Loucy (cell line): ENCODE results near the gene NLGN1.

Source experiments
- H2AFZ ChIP-seq: fragments of 200-600 bp; sonication (generic); 2 replicates; pipeline ENCODE4 v1.6.0; 2016; ENCODE audit warnings: antibody characterized with exemption, mild to moderate bottlenecking, low read length, moderate library complexity
- H3F3A ChIP-seq: fragments of 200-600 bp; 2 replicates; pipeline ENCODE4 v1.6.0; 2016; ENCODE audit warnings: antibody characterized with exemption, low read depth, mild to moderate bottlenecking
- H3K27me3 ChIP-seq: fragments of 200-600 bp; sonication (generic); 2 replicates; pipeline ENCODE4 v1.6.1; 2014; ENCODE audit warnings: low read length, mild to moderate bottlenecking; ENCODE audit not compliant: insufficient read depth, poor library complexity, severe bottlenecking
- H3K36me3 ChIP-seq: fragments of 200-600 bp; sonication (generic); 2 replicates; pipeline ENCODE4 v1.6.1; 2016; ENCODE audit warnings: low read length; ENCODE audit not compliant: insufficient read depth
- H3K4me1 ChIP-seq: fragments of 200-600 bp; sonication (generic); 2 replicates; pipeline ENCODE4 v1.5.1; 2014; ENCODE audit warnings: low read length, mild to moderate bottlenecking; ENCODE audit not compliant: insufficient read depth, poor library complexity, severe bottlenecking
- H3K4me2 ChIP-seq: fragments of 200-600 bp; sonication (generic); 2 replicates; pipeline ENCODE4 v1.6.0; 2014; ENCODE audit warnings: antibody characterized with exemption, low read length, low read depth, mild to moderate bottlenecking; ENCODE audit not compliant: poor library complexity, severe bottlenecking
- H3K4me3 ChIP-seq: fragments of 200-600 bp; sonication (generic); 2 replicates; pipeline ENCODE4 v1.5.1; 2014; ENCODE audit warnings: low read length, mild to moderate bottlenecking, mixed read lengths; ENCODE audit not compliant: poor library complexity, severe bottlenecking
- H3K79me2 ChIP-seq: fragments of 200-600 bp; sonication (generic); 2 replicates; pipeline ENCODE4 v1.6.1; 2014; ENCODE audit warnings: low read length; ENCODE audit not compliant: insufficient read depth
- H3K9ac ChIP-seq: fragments of 200-600 bp; sonication (generic); 2 replicates; pipeline ENCODE4 v1.6.0; 2014; ENCODE audit warnings: mild to moderate bottlenecking, low read depth, low read length, moderate library complexity; ENCODE audit not compliant: poor library complexity, severe bottlenecking
- H3K9me2 ChIP-seq: fragments of 200-600 bp; sonication (generic); replicated peaks from 2 replicates; pipeline ENCODE4 v1.6.1; 2016; ENCODE audit warnings: low read depth, low read length, mixed read lengths
- H3K9me3 ChIP-seq: fragments of 200-600 bp; sonication (generic); 2 replicates; pipeline ENCODE4 v1.6.1; 2014; ENCODE audit warnings: mild to moderate bottlenecking, antibody characterized with exemption, low read length, low read depth; ENCODE audit not compliant: insufficient read depth
- H4K20me1 ChIP-seq: fragments of 200-600 bp; sonication (generic); 2 replicates; pipeline ENCODE4 v1.6.0; 2014; ENCODE audit warnings: antibody characterized with exemption, low read length, mild to moderate bottlenecking; ENCODE audit not compliant: insufficient read depth, poor library complexity, severe bottlenecking
- CTCF ChIP-seq: fragments of 200-600 bp; sonication (generic); conservative IDR thresholded peaks from 2 replicates; pipeline ENCODE4 v1.5.1; 2014; ENCODE audit warnings: mild to moderate bottlenecking, antibody characterized with exemption, low read length
- EZH2phosphoT487 ChIP-seq: fragments of 200-600 bp; IDR thresholded peaks from 2 replicates; pipeline ENCODE4 v1.6.1; 2018; ENCODE audit warnings: antibody characterized with exemption, mild to moderate bottlenecking, moderate library complexity, borderline replicate concordance

The NLGN1 gene

DNA sequence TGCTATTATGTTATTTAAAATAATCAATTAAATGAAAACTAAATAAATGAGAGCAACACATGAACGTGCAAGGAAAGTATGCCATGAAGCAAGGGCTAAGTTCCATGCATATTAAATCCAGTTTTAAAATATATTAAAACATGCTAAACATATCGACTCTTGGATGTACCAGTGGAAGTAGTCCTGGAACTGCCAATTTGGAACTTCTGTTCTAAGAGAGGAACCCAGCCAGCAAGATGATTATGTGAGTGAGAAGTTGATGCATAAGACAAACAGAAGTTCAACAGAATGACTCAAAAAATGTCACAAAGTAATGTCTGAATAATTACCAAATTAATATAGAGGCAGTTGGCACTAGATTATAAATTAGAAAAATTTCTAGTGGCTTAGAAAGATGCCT, 714.2 kb downstream of the NLGN1 start:
- Histone ChIP-seq H3K4me3 (no peak overlapping the region), H3F3A (no peaks in the 10 kb centered on the region), H3K9me2 (no peaks in the 10 kb centered on the region), H3K79me2 (no peaks in the 10 kb centered on the region), H3K27me3 (no peaks in the 10 kb centered on the region), H3K4me1 (no peaks in the 10 kb centered on the region), H3K9me3 (no peaks in the 10 kb centered on the region), H3K4me2 (no peak overlapping the region), H4K20me1 (no peaks in the 10 kb centered on the region), H3K36me3 (no peaks in the 10 kb centered on the region), H3K9ac (no peak overlapping the region), H2AFZ (no peak overlapping the region)
- TF ChIP-seq EZH2phosphoT487 (no peak), CTCF (no peak)

DNA sequence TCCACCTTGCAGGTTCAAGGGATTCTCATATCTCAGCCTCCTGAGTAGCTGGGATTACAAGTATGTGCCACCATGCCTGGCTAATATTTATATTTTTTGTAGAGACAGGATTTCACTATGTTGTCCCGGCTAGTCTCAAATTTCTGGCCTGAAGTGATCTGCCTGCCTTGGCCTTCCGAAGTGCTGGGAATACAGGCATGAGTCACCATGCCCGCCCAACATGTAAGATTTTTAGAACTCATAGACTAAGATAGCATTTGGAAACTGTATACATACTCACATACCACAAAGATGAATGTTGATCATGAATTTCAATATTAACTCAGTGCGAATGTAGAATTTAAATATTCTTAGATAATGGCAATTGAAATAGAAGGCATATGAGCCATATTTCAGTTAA, 718.9 kb downstream of the NLGN1 start:
- H4K20me1 ChIP-seq = no peaks in the 10 kb centered on the region
- 0 out of 2 replicates have a peak, but pooled peaks cover 3% of the 10 kb centered on the region for H3K9me2 ChIP-seq
- no peak for TF ChIP-seq CTCF
- no peak for TF ChIP-seq EZH2phosphoT487
- no peaks in the 10 kb centered on the region for H3K36me3 ChIP-seq
- no peaks in the 10 kb centered on the region for H3F3A ChIP-seq
- H3K9ac ChIP-seq = no peak overlapping the region
- no peak overlapping the region for H3K4me3 ChIP-seq
- no peaks in the 10 kb centered on the region for H3K27me3 ChIP-seq
- no peak overlapping the region for H2AFZ ChIP-seq
- H3K9me3 ChIP-seq = no peaks in the 10 kb centered on the region
- H3K4me1 ChIP-seq = no peaks in the 10 kb centered on the region
- H3K4me2 ChIP-seq = no peak overlapping the region
- H3K79me2 ChIP-seq = no peaks in the 10 kb centered on the region

DNA sequence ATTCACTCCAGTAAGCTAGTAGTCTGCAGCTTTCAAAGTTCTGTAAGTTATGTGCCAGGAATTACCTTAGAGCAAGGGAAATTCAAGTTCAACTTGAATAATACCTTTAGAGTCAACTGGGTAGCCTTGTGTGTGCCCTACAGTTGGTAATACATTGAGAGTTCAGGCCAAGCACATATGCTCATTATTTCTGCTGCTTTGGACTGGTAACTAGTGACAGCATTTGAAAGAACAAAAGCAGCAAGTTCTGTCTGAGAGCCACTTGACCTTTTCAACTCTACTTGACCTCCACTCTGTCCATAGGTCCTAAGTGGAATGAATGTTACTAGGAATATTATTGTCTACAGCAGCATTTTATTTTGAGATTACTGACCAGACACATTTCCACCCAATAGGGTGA, 723.5 kb downstream of the NLGN1 start:
- Histone ChIP-seq H3F3A (no peaks in the 10 kb centered on the region), H2AFZ (no peak overlapping the region), H3K9me3 (no peaks in the 10 kb centered on the region), H3K4me3 (no peak overlapping the region), H4K20me1 (no peaks in the 10 kb centered on the region), H3K4me1 (no peaks in the 10 kb centered on the region), H3K9ac (no peak overlapping the region), H3K9me2 (0 out of 2 replicates have a peak, but pooled peaks cover 3% of the 10 kb centered on the region), H3K4me2 (no peak overlapping the region), H3K36me3 (no peaks in the 10 kb centered on the region), H3K27me3 (no peaks in the 10 kb centered on the region), H3K79me2 (no peaks in the 10 kb centered on the region)
- TF ChIP-seq CTCF (no peak), EZH2phosphoT487 (no peak)
